ENCODE data around the gene SIAE.
"Not testable (repeated sequence)": the region's sequence is repeated elsewhere in the genome, so short reads cannot be mapped to it uniquely, and the experiment has no call there.

SIAE gene

GRCh38 chr11:124623861-124624525, 49.5 kb downstream of the SIAE start:
- DNase-seq = no peak

GRCh38 chr11:124622531-124623451, 50.7 kb downstream of the SIAE start, which contains the start of gene TBRG1:
TBRG1 (plus strand) TSS chr11:124622864; CDS start chr11:124623084, 220 bp downstream.
- DNase-seq = peak; percentile 31 to 95 (median 86)

- no peak for DNase-seq
Measured at GRCh38 chr11:124618863-124619262, 54.7 kb downstream of the SIAE start.

GRCh38 chr11:124612567-124613246, 60.8 kb downstream of the SIAE start:
- no peak for DNase-seq

GRCh38 chr11:124612045-124612444, 61.5 kb downstream of the SIAE start:
- no peak for DNase-seq

- DNase-seq = no peak
Measured at GRCh38 chr11:124611064-124611463, 62.5 kb downstream of the SIAE start, which contains the start of gene PANX3. PANX3 (plus strand) TSS chr11:124611428; CDS start chr11:124611557, 129 bp downstream.

- DNase-seq = no peak
Measured at GRCh38 chr11:124610295-124610694, 63.2 kb downstream of the SIAE start.

- DNase-seq = no peak
Measured at GRCh38 chr11:124608147-124608546, 65.4 kb downstream of the SIAE start.

GRCh38 chr11:124605719-124606118, 67.8 kb downstream of the SIAE start:
- peak in 1 of 56 donors; percentile 9 for DNase-seq

- not testable (repeated sequence) for DNase-seq
Measured at GRCh38 chr11:124602723-124603122, 70.8 kb downstream of the SIAE start.

GRCh38 chr11:124602193-124602592, 71.3 kb downstream of the SIAE start:
- no peak for DNase-seq

- DNase-seq = no peak
Measured at GRCh38 chr11:124600621-124601320, 72.8 kb downstream of the SIAE start.

GRCh38 chr11:124597626-124598025, 75.9 kb downstream of the SIAE start:
- no peak for DNase-seq

- DNase-seq = no peak
Measured at GRCh38 chr11:124595302-124595701, 78.2 kb downstream of the SIAE start.

GRCh38 chr11:124592627-124593026, 80.9 kb downstream of the SIAE start:
- DNase-seq = no peak

- DNase-seq = no peak
Measured at GRCh38 chr11:124591430-124591829, 82.1 kb downstream of the SIAE start.

- DNase-seq = peak in 28 of 56 donors; percentile 1 to 71 (median 14)
Measured at GRCh38 chr11:124586238-124586860, 87.2 kb downstream of the SIAE start.

GRCh38 chr11:124584681-124585372, 88.7 kb downstream of the SIAE start:
- DNase-seq = no peak

GRCh38 chr11:124583781-124584180, 89.8 kb downstream of the SIAE start:
- DNase-seq = no peak

All from amygdala (tissue), 56 donors.